ENCODE data around the gene CDC42BPA. TPM values are rescaled to one million over a fixed set of nuclear protein-coding genes. Genes with fewer than 3 reads are reported as not detected.

CDC42BPA gene
- total RNA-seq, 4 donors from 2014 or later = 33.3 to 92.7 (median 39.9) TPM

- no peak for ATAC-seq (ENCODE audit: low FRiP score)
These were observed 4.1 kb upstream of the CDC42BPA start for GRCh38 chr1:227322376-227322775.

GRCh38 chr1:227321035-227321434 lies 2.7 kb upstream of the CDC42BPA start:
- ATAC-seq (ENCODE audit: low FRiP score) = no peak
- TF ChIP-seq CTCF (IDR thresholded peaks at IDR 0.05) = no peak
- DNase-seq (ENCODE audit: low spot score) = no peak

More at GRCh38 chr1:227322376-227322775, 4.1 kb upstream of the CDC42BPA start:
- TF ChIP-seq CTCF (IDR thresholded peaks at IDR 0.05) = no peak
- DNase-seq (ENCODE audit: low spot score) = no peak

GRCh38 chr1:227320476-227320875 lies 2.2 kb upstream of the CDC42BPA start:
- no peak for ATAC-seq (ENCODE audit: low FRiP score)
- TF ChIP-seq CTCF (IDR thresholded peaks at IDR 0.05) = no peak
- no peak for DNase-seq (ENCODE audit: low spot score)

GRCh38 chr1:227318853-227319607 lies 738 bp upstream of the CDC42BPA start:
- ATAC-seq (ENCODE audit: low FRiP score) (peak; percentile 47), DNase-seq (ENCODE audit: low spot score) (no peak)
- no peak for TF ChIP-seq CTCF (IDR thresholded peaks at IDR 0.05)

- ATAC-seq (ENCODE audit: low FRiP score) (peak; percentile 24), DNase-seq (ENCODE audit: low spot score) (no peak)
- TF ChIP-seq CTCF (IDR thresholded peaks at IDR 0.05) = no peak
These were observed 723 bp downstream of the CDC42BPA start for GRCh38 chr1:227317523-227318015.

GRCh38 chr1:227317011-227317451 lies 1.3 kb downstream of the CDC42BPA start:
- TF ChIP-seq CTCF (IDR thresholded peaks at IDR 0.05) = no peak
- no peak for DNase-seq (ENCODE audit: low spot score)
- ATAC-seq (ENCODE audit: low FRiP score) = no peak

GRCh38 chr1:227316456-227316855 lies 1.8 kb downstream of the CDC42BPA start:
- no peak for TF ChIP-seq CTCF (IDR thresholded peaks at IDR 0.05)
- ATAC-seq (ENCODE audit: low FRiP score) (no peak), DNase-seq (ENCODE audit: low spot score) (no peak)

All from omental fat pad (tissue), 4 donors.